NT2/D1 (cell line): ENCODE data around the gene COPS2.
"Not testable (repeated sequence)": the region's sequence is repeated elsewhere in the genome, so short reads cannot be mapped to it uniquely, and the experiment has no call there.

Experiments used
- DNase-seq: peaks from one replicate; pipeline ENCODE4 v3.0.0-alpha.2; 2011; ENCODE audit warnings: low read depth, low spot score
- H3K27me3 ChIP-seq: 2 replicates; pipeline ENCODE4 v1.6.0; 2011; ENCODE audit warnings: mild to moderate bottlenecking; ENCODE audit not compliant: insufficient read length, insufficient read depth
- H3K36me3 ChIP-seq: 2 replicates; pipeline ENCODE4 v1.6.1; 2011; ENCODE audit warnings: mild to moderate bottlenecking, low read length, mixed read lengths; ENCODE audit not compliant: insufficient read depth, insufficient read length
- H3K4me1 ChIP-seq: 2 replicates; pipeline ENCODE4 v1.5.1; 2011; ENCODE audit not compliant: insufficient read depth, insufficient read length
- H3K4me3 ChIP-seq: 2 replicates; pipeline ENCODE4 v1.5.1; 2011; ENCODE audit warnings: low read depth; ENCODE audit not compliant: insufficient read length
- H3K9ac ChIP-seq: 2 replicates; pipeline ENCODE4 v1.6.0; 2011; ENCODE audit warnings: low read depth; ENCODE audit not compliant: insufficient read length
- H3K9me3 ChIP-seq: 2 replicates; pipeline ENCODE4 v1.5.1; 2011; ENCODE audit warnings: mild to moderate bottlenecking, low read length; ENCODE audit not compliant: insufficient read depth
- SUZ12 ChIP-seq: IDR thresholded peaks from 2 replicates; pipeline ENCODE4 v1.6.1; 2011; ENCODE audit not compliant: insufficient read length, insufficient read depth; ENCODE audit errors: extremely low read depth
- YY1 ChIP-seq: IDR thresholded peaks from 2 replicates; pipeline ENCODE4 v1.6.1; 2011; ENCODE audit not compliant: insufficient read length, insufficient read depth
- ZNF274 ChIP-seq: IDR thresholded peaks from 2 replicates; pipeline ENCODE4 v1.6.1; 2011; ENCODE audit warnings: mild to moderate bottlenecking, low read depth, low read length

Gene COPS2

GRCh38 chr15:49188933-49189332 is 33.5 kb upstream of the COPS2 start:
- no peak for DNase-seq

DNA sequence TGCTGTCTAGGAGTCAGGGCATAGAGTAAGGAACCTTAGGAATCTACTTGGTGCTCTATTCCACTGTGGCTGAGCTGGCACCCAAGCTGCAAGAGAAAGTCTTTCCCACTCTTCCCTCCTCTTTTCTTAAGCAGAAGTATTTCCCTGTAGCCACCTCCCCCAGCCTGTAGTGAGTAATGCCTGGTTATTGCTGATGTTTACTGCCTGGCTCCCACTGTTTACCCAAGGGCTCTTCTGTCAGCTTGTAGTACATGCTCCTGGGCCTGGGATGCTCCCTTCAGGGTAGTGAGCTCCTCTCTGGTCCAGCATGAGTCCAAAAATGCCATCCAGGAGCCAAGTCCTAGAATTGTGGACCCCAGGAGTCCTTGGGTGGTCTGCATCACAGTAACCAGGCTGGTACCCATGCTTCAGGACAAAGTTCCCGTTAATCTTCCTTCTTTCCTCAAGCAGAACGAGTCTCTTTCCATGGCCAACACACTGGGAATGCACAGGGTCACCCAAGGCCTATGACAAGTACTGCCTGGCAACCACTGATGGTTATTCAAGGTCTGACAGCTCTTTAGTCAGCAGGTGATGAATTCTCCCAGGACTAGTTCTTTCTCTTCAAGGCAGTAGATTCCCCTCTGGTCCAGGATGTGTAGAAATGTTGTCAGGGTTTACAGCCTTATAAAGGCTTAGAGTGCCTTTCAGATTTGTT is 32.3 kb upstream of the COPS2 start:
- H3K27me3 ChIP-seq = no peaks in the 10 kb centered on the region
- no peaks in the 10 kb centered on the region for H3K36me3 ChIP-seq
- H3K4me1 ChIP-seq = no peaks in the 10 kb centered on the region
- H3K9me3 ChIP-seq = no peaks in the 10 kb centered on the region
- no peak overlapping the region for H3K4me3 ChIP-seq
- DNase-seq = no peak
- H3K9ac ChIP-seq = no peak overlapping the region
- TF ChIP-seq ZNF274 (no peak), YY1 (no peak), SUZ12 (no peak)

More at GRCh38 chr15:49188933-49189332, 33.5 kb upstream of the COPS2 start:
- Histone ChIP-seq H3K27me3 (no peaks in the 10 kb centered on the region), H3K36me3 (no peaks in the 10 kb centered on the region), H3K4me3 (no peak overlapping the region), H3K4me1 (no peaks in the 10 kb centered on the region), H3K9me3 (no peaks in the 10 kb centered on the region), H3K9ac (no peak overlapping the region)
- no peak for TF ChIP-seq YY1

GRCh38 chr15:49185473-49185872 is 30.1 kb upstream of the COPS2 start:
- Histone ChIP-seq H3K36me3 (no peaks in the 10 kb centered on the region), H3K9me3 (no peaks in the 10 kb centered on the region), H3K4me3 (no peak overlapping the region), H3K27me3 (no peaks in the 10 kb centered on the region), H3K4me1 (no peaks in the 10 kb centered on the region), H3K9ac (no peak overlapping the region)
- no peak for TF ChIP-seq YY1
- TF ChIP-seq ZNF274 = no peak
- TF ChIP-seq SUZ12 = no peak
- no peak for DNase-seq

GRCh38 chr15:49183741-49184140 is 28.3 kb upstream of the COPS2 start:
- not testable (repeated sequence) for H3K36me3 ChIP-seq, H3K4me1 ChIP-seq, H3K4me3 ChIP-seq, H3K27me3 ChIP-seq, DNase-seq, H3K9me3 ChIP-seq, H3K9ac ChIP-seq

DNA sequence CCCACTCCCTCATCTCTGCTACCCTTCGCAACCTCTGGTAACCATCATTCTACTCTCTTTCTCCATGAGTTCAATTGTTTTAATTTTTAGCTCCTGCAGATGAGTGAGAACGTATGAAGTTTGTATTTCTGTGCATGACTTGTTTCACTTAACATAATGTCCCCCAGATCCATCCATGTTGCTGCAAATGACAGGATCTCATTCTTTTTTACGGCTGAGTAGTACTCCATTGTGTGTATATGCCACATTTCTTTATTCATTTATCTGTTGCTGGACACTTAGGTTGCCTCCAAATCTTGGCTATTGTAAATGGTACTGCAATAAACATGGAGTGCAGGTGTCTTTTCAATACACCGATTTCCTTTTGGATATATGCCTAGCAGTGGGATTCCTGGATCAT is 26.7 kb upstream of the COPS2 start:
- no peaks in the 10 kb centered on the region for H3K36me3 ChIP-seq
- H3K4me3 ChIP-seq = no peak overlapping the region
- no peaks in the 10 kb centered on the region for H3K4me1 ChIP-seq
- H3K9me3 ChIP-seq = no peaks in the 10 kb centered on the region
- H3K9ac ChIP-seq = no peak overlapping the region
- DNase-seq = no peak
- TF ChIP-seq SUZ12 (no peak), ZNF274 (no peak), YY1 (no peak)
- no peaks in the 10 kb centered on the region for H3K27me3 ChIP-seq

- TF ChIP-seq YY1 (no peak), ZNF274 (no peak), SUZ12 (no peak)
Observed at GRCh38 chr15:49179433-49180190, 24.2 kb upstream of the COPS2 start.

DNA sequence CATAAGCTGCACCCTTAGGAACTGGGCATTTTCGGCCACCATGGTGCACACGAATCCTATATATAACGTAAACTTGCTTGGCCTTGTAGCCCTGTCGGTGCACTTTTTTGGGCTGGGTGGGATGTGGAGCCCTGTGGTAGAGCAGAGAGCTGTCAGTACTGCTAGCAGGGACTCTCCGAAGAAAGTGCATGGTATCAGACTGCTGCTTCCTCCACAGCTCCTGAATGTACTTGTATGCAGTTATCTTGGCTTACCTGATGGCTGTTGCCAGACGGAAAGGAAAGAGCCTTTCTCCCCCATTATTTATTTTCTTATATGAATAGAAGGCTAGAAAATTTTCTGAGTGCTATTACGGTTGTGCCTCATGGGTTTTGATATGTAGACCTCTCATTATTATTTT is 23.1 kb upstream of the COPS2 start:
- DNase-seq = no peak
- Histone ChIP-seq H3K36me3 (no peaks in the 10 kb centered on the region), H3K9ac (no peak overlapping the region), H3K4me1 (no peaks in the 10 kb centered on the region), H3K9me3 (peaks cover 4% of the 10 kb centered on the region; the same call in 1 of the 2 replicates), H3K27me3 (no peaks in the 10 kb centered on the region), H3K4me3 (no peak overlapping the region)
- no peak for TF ChIP-seq SUZ12
- TF ChIP-seq ZNF274 = no peak
- no peak for TF ChIP-seq YY1

More at GRCh38 chr15:49179433-49180190, 24.2 kb upstream of the COPS2 start:
- no peak for DNase-seq
- no peaks in the 10 kb centered on the region for H3K36me3 ChIP-seq
- H3K9ac ChIP-seq = no peak overlapping the region
- peaks cover 4% of the 10 kb centered on the region; the same call in 1 of the 2 replicates for H3K9me3 ChIP-seq
- H3K27me3 ChIP-seq = no peaks in the 10 kb centered on the region
- H3K4me3 ChIP-seq = no peak overlapping the region
- H3K4me1 ChIP-seq = no peaks in the 10 kb centered on the region

DNA sequence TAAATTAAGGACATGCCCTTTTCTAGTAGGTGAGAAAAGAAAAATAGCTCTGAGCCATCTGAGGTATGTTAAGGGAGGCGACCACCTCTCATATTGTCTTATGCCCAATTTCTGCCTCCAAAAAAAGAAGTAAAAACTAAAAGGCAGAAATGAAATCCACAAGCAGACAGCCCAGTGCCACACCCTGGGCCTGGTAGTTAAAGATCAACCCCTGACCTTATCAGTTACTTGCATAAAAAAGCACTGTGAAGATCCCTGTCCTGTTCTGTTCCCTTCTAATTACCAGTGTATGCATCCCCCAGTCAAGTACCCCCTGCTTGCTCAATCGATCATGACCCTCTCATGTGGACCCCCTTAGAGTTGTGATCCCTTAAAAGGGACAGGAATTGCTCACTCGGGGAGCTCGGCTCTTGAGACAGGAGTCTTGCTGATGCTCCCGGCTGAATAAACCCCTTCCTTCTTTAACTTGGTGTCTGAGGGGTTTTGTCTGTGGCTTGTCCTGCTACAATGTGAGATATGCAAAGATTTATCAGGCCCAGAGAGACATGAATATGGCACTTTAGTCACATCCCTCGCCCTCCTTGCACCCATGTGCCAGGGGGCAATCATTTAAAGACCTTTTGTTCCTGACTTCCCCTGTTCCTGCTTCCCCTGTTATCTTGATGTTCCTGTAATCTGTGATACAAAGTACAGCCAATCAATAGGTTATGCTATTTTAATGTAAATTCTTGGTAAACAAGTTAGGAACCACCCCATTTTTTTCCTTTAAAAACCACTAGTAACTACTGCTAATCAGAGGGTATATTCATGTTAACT is 20.4 kb upstream of the COPS2 start:
- H3K4me3 ChIP-seq, DNase-seq, H3K4me1 ChIP-seq, H3K9me3 ChIP-seq, H3K27me3 ChIP-seq, H3K9ac ChIP-seq, H3K36me3 ChIP-seq: not testable (repeated sequence)
